ENCODE data around the gene ADM2.
"Not testable (repeated sequence)": the region's sequence is repeated elsewhere in the genome, so short reads cannot be mapped to it uniquely, and the experiment has no call there.

The ADM2 gene

DNA sequence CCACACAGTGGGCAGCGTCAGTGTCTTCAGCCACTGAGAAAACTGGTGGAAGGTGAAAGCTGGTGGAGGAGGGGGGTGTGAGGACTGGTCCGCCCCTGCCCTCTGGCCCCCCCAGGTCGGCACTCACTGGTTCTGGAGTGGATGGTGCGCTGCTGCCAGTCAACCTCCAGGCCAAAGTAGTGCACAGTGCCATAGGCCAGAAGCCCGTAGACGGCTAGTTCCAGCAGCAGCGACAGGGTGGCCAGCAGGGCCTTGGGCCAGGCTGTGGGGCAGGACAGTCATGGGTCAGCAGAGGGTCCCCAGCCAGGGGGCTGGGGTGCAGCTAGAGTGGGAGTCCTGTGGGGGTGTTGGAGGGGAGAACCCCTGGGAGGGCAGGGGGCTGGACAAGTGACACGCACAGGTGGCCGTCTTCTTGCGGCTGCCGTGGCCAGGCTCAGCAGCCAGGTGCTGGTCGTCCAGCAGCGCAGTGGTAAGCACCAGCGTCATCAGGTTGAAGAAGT lies 24.0 kb downstream of the ADM2 start:
- no peak for DNase-seq

- no peak for DNase-seq
Observed at GRCh38 chr22:50505776-50506610, 24.6 kb downstream of the ADM2 start.

GRCh38 chr22:50506611-50507420 lies 25.5 kb downstream of the ADM2 start:
- peak in 1 of 56 donors; percentile 41 for DNase-seq

- DNase-seq, result peak in 30 of 56 donors; percentile 87 to 100 (median 99)
Observed at GRCh38 chr22:50507421-50507990, 26.2 kb downstream of the ADM2 start, which contains the start of gene LMF2. LMF2 (minus strand) TSS chr22:50507702; CDS start chr22:50507675, 27 bp downstream.

DNA sequence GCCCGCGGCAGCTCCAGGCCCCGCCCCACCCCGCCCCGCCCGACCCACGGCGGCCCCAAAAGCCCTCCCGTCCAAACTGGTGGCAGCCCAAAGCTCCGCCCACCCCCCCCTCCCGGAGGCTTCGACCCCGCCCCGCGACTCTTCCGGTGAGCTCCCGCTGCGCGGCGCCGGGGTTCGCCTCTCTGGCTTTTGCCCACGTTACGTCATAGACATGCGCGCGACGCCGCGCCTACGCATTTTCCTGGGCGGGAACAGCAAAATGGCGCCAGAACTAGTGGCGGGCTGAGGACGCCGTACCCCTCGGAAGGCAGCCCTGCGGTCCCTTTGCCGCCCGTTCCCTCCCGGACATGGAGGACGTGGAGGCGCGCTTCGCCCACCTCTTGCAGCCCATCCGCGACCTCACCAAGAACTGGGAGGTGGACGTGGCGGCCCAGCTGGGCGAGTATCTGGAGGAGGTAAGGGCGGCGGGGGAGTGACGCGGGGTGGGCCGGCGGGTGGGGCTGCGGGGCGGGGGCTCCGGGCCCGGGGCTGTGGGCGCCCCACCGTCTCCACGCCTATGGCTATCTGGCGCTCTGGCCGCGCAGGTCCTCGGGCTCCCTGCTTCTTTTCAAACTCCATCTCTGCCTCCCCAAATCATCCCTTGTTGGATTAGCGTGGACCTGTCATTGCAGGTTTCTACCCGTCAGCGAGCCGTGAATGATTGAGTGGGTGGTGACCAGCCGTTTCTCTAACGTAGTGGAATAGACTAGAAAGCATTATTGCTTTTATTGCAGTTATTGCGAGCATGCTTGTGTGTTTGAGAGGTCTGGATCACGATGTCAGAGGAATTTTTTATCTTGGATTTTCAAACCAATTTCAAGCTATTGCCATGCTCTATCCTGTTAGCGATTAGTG lies 26.9 kb downstream of the ADM2 start, which contains the start of gene NCAPH2:
Gene NCAPH2 (plus strand): TSS at position 234 of the 894 bp plus-strand sequence. CDS start 114 bp downstream, at position 348.
- DNase-seq, result peak in 49 of 56 donors; percentile 64 to 100 (median 97)

DNA sequence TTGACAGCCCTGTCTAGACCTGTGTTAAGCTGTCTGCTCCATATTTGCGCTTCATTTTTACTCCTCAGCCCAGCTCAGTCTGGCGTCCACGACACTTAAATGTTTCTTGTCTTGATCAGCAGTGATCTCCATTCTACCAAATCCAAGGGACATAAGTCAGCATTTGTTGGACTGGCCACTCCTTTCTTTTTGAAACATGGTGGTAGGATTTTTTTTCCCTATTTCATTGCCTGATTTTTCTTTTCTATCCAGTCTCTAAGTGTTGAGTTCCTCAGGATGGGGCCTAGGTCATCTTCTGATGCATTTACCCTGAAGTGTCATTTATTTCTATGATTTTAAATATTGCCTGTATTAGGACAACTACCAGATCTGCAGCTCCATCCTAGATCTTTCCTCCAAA lies 27.6 kb downstream of the ADM2 start:
- DNase-seq, result no peak

GRCh38 chr22:50513175-50513574 lies 31.8 kb downstream of the ADM2 start:
- no peak for DNase-seq

DNA sequence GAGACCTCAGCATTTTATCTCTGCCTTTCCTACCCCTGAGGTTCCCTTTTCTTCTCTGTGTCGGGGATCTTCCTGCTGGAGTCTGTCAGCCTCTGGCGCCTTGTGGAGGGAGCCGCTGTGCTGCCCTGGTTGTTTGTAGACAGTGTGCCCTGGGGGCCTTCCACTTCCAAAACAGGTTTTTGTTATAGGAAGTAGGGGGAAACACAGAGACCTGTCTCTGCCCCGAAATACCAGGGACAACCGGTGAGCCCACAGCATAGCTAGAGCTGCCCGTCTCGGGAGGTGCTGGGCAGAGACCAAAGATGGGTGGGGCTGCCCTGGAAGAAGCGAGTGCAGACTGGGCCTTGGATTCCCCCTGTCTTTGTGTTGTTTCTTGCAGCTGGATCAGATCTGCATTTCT lies 34.7 kb downstream of the ADM2 start:
- DNase-seq, result no peak

DNA sequence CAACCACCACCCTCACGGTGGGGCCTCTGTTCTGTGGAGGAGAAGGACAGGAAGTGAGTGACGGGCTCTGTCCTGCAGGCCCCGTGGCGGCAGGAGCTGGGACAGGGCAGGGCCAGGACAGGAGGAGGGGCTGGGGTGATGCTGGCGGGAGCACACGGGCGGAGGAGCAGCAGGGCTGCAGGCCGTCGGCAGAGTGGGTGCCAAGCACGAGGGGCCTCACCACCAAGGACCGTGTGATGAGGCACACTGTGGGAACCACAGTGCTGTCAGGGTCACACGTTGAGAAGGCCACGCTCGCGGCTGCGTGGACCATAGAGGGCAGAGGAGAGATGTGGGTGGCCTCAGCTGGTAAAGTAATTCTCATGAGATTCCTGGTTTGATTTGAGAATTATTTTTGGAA lies 35.5 kb downstream of the ADM2 start:
- DNase-seq, result no peak

DNA sequence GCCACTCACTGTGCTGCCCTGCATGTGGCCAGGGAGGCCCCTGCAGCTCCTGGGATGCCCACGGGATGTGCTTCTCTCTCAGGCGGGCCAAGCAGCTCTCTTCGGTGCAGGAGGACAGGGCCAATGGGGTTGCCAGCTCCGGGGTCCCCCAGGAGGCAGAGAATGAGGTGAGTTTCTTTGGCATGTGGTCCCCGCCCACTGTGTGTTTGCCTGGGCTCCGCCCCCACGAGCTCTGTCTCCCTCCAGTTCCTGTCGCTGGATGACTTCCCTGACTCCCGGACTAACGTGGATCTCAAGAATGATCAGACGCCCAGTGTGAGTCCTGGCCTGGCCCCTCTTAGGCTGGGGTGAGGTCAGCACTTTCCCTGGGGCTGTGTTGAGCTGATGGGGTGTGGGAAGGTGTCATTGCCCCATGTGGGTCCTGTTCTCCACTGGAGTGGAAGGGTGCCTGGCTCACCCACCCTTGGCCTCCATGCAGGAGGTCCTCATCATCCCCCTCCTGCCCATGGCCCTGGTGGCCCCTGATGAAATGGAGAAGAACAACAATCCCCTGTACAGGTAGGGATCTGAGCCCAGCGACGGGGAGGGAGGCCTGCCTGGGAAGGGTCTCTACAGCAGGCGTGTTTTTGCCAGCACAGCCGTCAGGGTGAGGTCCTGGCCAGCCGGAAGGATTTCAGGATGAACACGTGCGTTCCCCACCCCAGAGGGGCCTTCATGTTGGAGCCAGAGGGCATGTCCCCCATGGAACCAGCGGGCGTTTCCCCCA lies 36.3 kb downstream of the ADM2 start:
- no peak for DNase-seq

- no peak for DNase-seq
Observed at GRCh38 chr22:50518606-50519005, 37.3 kb downstream of the ADM2 start.

GRCh38 chr22:50519151-50519550 lies 37.8 kb downstream of the ADM2 start:
- DNase-seq, result no peak

DNA sequence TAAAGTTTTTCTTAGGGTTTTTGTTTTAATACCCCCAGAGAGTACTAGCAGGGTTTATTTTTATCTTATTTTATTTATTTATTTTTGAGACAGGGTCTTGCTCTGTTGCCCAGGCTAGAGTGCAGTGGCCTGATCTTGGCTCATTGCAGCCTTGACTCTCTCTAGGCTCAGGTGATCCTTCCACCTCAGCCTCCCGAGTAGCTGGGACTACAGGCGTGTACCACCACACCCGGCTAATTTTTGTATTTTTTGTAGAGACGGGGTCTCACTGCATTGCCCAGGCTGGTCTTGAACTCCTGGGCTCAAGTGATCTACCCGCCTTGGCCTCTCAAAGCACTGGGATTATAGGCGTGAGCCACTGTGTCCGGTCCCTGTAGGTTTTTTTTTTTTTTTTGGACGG lies 38.8 kb downstream of the ADM2 start:
- DNase-seq, result not testable (repeated sequence)

DNA sequence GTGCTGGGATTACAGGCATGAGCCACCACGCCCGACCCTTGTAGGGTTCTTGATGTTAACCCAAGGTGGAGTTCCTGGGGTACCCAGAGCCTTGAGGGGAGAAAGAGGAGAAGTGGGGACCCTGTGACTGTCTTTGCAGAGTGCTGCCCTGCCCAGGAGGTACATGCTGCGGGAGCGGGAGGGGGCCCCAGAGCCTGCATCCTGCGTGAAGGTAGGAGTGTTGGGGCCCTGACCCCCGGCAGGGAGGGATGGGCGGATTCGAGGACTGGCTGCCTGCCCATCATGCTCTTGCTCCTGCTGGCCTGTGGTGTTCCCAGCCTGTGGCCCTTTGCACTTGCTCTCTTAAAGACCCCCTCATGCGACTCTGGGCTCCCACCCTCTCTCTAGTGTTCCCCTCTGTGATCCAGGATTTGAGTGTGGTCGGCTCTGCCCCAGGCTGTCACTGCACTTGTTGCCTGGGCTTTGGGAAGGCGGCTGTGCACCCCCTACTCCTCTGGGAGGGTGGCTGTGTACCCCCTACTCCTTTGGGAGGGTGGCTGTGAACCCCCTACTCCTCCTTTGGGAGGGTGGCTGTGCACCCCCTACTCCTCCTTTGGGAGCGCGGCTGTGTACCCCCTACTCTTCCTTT lies 39.6 kb downstream of the ADM2 start:
- DNase-seq, result no peak

GRCh38 chr22:50521710-50522109 lies 40.4 kb downstream of the ADM2 start:
- no peak for DNase-seq

- DNase-seq, result no peak
Observed at GRCh38 chr22:50522208-50522805, 41.0 kb downstream of the ADM2 start.

DNA sequence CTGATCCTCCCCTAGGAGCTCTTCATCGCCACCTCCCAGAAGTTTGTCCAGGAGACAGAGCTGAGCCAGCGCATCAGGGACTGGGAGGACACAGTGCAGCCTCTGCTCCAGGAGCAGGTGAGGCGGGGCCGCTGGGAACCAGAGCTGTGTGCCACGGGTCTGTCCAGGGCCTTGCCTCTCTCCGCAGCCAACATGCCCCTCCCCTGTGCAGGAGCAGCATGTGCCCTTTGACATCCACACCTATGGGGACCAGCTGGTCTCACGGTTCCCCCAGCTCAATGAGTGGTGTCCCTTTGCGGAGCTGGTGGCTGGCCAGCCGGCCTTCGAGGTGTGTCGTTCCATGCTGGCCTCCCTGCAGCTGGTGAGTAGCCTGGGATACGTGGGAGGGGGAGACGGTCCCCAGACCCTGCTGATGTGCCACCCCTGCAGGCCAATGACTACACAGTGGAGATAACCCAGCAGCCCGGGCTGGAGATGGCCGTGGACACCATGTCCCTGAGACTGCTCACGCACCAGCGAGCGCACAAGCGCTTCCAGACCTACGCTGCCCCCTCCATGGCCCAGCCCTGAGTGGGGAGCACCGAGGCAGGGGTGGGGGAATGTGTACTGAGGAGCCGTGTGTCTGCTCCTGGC lies 41.6 kb downstream of the ADM2 start:
- no peak for DNase-seq

GRCh38 chr22:50523458-50523805 lies 42.1 kb downstream of the ADM2 start:
- DNase-seq, result no peak

All from amygdala (tissue), 56 donors.